MM.1S (cell line): Measurements from ENCODE around the gene OSR1.

Experiments
- EZH2 ChIP-seq: fragments of 300-600 bp; sonication (generic); optimal IDR thresholded peaks from 2 replicates; pipeline ENCODE3; 2017; ENCODE audit warnings: low read depth, mild to moderate bottlenecking, antibody characterized with exemption, low read length, mixed read lengths
- EZH2phosphoT487 ChIP-seq: fragments of 300-600 bp; sonication (generic); IDR thresholded peaks from 2 replicates; pipeline ENCODE4 v1.6.1; 2018; ENCODE audit warnings: antibody characterized with exemption, low read length
- TF ChIP-seq, protein P1 (sequence below): fragments of 300-600 bp; sonication (generic); IDR thresholded peaks from 2 replicates; pipeline ENCODE4 v1.5.1; 2016; ENCODE audit warnings: antibody characterized with exemption, low read length, mixed read lengths

DNA sequence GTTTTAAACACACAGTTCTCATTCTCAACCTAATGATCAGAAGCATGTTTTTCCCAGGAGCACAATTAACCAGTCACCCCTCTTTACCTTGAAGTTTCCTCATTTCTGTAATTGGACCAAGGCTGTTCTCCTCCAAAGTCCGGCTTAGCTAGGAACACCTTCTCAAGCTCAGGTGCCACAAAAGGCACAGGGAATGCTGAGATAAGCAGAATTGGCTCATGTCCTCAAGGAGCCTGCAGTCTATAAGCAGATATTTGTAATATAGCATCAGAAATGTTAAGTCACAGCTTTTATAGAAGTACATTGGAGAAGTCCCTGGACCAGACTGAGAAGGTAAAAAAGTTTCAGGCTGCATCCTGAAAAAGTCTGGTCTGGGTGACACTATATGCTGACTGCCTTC is 20.7 kb downstream of the OSR1 start:
- TF ChIP-seq, protein P1, sequence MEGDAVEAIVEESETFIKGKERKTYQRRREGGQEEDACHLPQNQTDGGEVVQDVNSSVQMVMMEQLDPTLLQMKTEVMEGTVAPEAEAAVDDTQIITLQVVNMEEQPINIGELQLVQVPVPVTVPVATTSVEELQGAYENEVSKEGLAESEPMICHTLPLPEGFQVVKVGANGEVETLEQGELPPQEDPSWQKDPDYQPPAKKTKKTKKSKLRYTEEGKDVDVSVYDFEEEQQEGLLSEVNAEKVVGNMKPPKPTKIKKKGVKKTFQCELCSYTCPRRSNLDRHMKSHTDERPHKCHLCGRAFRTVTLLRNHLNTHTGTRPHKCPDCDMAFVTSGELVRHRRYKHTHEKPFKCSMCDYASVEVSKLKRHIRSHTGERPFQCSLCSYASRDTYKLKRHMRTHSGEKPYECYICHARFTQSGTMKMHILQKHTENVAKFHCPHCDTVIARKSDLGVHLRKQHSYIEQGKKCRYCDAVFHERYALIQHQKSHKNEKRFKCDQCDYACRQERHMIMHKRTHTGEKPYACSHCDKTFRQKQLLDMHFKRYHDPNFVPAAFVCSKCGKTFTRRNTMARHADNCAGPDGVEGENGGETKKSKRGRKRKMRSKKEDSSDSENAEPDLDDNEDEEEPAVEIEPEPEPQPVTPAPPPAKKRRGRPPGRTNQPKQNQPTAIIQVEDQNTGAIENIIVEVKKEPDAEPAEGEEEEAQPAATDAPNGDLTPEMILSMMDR: no peak
- no peak for TF ChIP-seq EZH2
- no peak for TF ChIP-seq EZH2phosphoT487
